Panc1 (cell line): ENCODE data around the gene NWD2. TPM values are rescaled to one million over a fixed set of nuclear protein-coding genes. Genes with fewer than 3 reads are reported as not detected.

Source experiments
- ATAC-seq: fragments of 200-7000 bp; cut with Tn5 transposase; 2 replicates; pipeline ENCODE4 v1.9.1; 2020; ENCODE audit warnings: mild to moderate bottlenecking, moderate library complexity
- BruUV-seq: library from RNA; stranded (reverse); fragments of 400-500 nt; replicated peaks from 2 replicates; lab custom pipeline; 2021; lab: Mats Ljungman, UMichigan
- CTCF ChIA-PET: fragments of 300-600 bp; sonication (Branson Sonifier 250); formaldehyde crosslinking; loops from one replicate; lab custom pipeline; 2022; ENCODE audit warnings: antibody characterized with exemption; lab: Charles Lee
- POLR2A ChIA-PET: fragments of 300-600 bp; sonication (Branson Sonifier 250); formaldehyde crosslinking; loops from one replicate; lab custom pipeline; 2022; ENCODE audit warnings: antibody characterized with exemption; lab: Charles Lee
- DNase-seq: peaks from one replicate; pipeline ENCODE4 v3.0.0-alpha.2; 2010; ENCODE audit warnings: low read depth, low spot score
- H3K27ac ChIP-seq: 2 replicates; pipeline ENCODE4 v1.5.1; 2011; ENCODE audit warnings: mild to moderate bottlenecking, low read length, inconsistent platforms
- H3K27me3 ChIP-seq: fragments of 200-500 bp; sonication (Bioruptor generic); 2 replicates; pipeline ENCODE4 v1.6.0; 2014; ENCODE audit warnings: low read length, inconsistent platforms; ENCODE audit not compliant: control insufficient read depth, insufficient read depth
- H3K36me3 ChIP-seq: fragments of 200-500 bp; sonication (Bioruptor generic); 2 replicates; pipeline ENCODE4 v1.5.1; 2014; ENCODE audit warnings: inconsistent platforms, mild to moderate bottlenecking, low read length, moderate library complexity; ENCODE audit not compliant: control insufficient read depth, insufficient read depth
- H3K4me1 ChIP-seq: 2 replicates; pipeline ENCODE4 v1.5.1; 2011; ENCODE audit warnings: inconsistent platforms, mild to moderate bottlenecking, low read length, moderate library complexity; ENCODE audit not compliant: control insufficient read depth, insufficient read depth
- H3K4me3 ChIP-seq, 2 experiments: 2 replicates each; pipeline ENCODE4 v1.5.1; 2011 to 2012; ENCODE audit warnings: low read depth in 2 of 2, low read length in 2 of 2, mild to moderate bottlenecking in 2 of 2, inconsistent platforms in 1 of 2, moderate library complexity in 1 of 2
- H3K9me3 ChIP-seq: fragments of 200-500 bp; sonication (Bioruptor generic); 2 replicates; pipeline ENCODE4 v1.5.1; 2014; ENCODE audit warnings: low read depth, mild to moderate bottlenecking, inconsistent platforms, low read length, moderate library complexity; ENCODE audit not compliant: control insufficient read depth, insufficient read depth
- POLR2AphosphoS5 ChIP-seq: IDR thresholded peaks from 2 replicates; pipeline ENCODE4 v1.6.1; 2012; ENCODE audit warnings: mild to moderate bottlenecking, low read depth, low read length, moderate library complexity
- SIN3A ChIP-seq: IDR thresholded peaks from 2 replicates; pipeline ENCODE4 v1.6.1; 2012; ENCODE audit warnings: low read depth, mild to moderate bottlenecking, low read length, moderate library complexity, borderline replicate concordance; ENCODE audit not compliant: insufficient read depth
- TCF7L2 ChIP-seq: IDR thresholded peaks from 2 replicates; pipeline ENCODE4 v1.6.1; 2011; ENCODE audit warnings: mild to moderate bottlenecking, low read depth, low read length, inconsistent platforms
- in situ Hi-C: cut with HindIII; loops from 2 replicates; pipeline ENCODE4 v1.10.0; 2016; ENCODE audit warnings: low sequenced_read_pairs, low pct_unique_long_range_greater_than_20kb
- intact Hi-C: fragments of 100-400 bp; cut with micrococcal nuclease; formaldehyde crosslinking; loops from one replicate; pipeline ENCODE4 v1.10.0; 2022; ENCODE audit not compliant: unreplicated experiment
- total RNA-seq: library from RNA; stranded (reverse); gene quantifications from one replicate; pipeline ENCODE4 v1.2.1, GENCODE V29; 2021; ENCODE audit not compliant: unreplicated experiment
- TF ChIP-seq, protein P1 (sequence below), 2 experiments: IDR thresholded peaks; 2 replicates each; pipeline ENCODE4 v1.6.1; 2011 to 2012; ENCODE audit warnings: low read depth in 2 of 2, control low read depth in 1 of 2, low read length in 1 of 2, mild to moderate bottlenecking in 1 of 2, moderate library complexity in 1 of 2; ENCODE audit not compliant: insufficient read depth in 1 of 2
- TF ChIP-seq, protein P2 (sequence below): fragments of 450-650 bp; IDR thresholded peaks from 2 replicates; pipeline ENCODE4 v1.5.1; 2017; ENCODE audit warnings: mild to moderate bottlenecking

Gene NWD2
- total RNA-seq, 1 experiment from 2014 or later = not detected

DNA sequence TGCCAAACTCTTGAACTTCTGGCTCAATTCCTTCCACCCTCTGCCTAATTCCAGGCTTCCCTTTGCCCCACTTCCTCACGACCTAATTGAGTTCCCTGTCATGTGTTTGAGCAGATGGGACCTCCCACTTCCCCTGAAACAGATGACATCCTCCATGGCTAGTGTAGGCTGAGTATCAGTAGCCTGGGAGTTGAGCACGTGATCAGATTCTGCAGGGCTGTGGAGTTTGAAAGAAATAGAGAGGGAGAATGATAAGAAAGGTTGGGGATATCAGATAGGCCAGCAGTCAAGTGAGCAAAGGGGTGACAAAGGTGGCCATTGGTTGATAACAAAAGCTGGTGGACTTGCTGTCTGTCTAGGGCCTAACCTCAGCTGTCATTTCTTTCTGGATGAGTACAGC is 18.8 kb upstream of the NWD2 start:
- POLR2A ChIA-PET = no interaction called here
- intact Hi-C loops = no loop called here

DNA sequence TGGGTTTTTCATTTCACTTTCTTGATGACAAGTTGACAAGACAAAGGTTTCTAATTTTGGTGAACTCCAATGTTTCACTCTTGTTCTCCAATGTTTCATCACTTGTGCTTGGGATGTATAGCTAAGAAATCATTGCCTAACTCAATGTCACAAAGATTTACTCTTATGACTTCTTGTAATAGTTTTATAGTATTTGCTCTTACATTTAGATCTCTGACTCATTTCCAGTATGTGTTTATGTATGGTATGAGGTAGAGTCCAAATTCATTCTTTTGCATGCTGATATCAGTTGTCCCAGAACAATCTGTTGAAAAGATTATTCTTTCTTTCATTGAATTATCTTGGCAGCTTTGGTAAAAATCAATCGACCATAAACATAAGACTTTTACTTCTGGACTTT is 12.2 kb upstream of the NWD2 start:
- BruUV-seq = no TSS peak
- Histone ChIP-seq H3K9me3 (no peaks in the 10 kb centered on the region), H3K4me3 (no peak overlapping the region), H3K27me3 (no peaks in the 10 kb centered on the region), H3K27ac (no peak overlapping the region), H3K4me1 (no peaks in the 10 kb centered on the region), H3K36me3 (no peaks in the 10 kb centered on the region)
- POLR2A ChIA-PET = no interaction called here
- DNase-seq = no peak
- TF ChIP-seq, protein P1, sequence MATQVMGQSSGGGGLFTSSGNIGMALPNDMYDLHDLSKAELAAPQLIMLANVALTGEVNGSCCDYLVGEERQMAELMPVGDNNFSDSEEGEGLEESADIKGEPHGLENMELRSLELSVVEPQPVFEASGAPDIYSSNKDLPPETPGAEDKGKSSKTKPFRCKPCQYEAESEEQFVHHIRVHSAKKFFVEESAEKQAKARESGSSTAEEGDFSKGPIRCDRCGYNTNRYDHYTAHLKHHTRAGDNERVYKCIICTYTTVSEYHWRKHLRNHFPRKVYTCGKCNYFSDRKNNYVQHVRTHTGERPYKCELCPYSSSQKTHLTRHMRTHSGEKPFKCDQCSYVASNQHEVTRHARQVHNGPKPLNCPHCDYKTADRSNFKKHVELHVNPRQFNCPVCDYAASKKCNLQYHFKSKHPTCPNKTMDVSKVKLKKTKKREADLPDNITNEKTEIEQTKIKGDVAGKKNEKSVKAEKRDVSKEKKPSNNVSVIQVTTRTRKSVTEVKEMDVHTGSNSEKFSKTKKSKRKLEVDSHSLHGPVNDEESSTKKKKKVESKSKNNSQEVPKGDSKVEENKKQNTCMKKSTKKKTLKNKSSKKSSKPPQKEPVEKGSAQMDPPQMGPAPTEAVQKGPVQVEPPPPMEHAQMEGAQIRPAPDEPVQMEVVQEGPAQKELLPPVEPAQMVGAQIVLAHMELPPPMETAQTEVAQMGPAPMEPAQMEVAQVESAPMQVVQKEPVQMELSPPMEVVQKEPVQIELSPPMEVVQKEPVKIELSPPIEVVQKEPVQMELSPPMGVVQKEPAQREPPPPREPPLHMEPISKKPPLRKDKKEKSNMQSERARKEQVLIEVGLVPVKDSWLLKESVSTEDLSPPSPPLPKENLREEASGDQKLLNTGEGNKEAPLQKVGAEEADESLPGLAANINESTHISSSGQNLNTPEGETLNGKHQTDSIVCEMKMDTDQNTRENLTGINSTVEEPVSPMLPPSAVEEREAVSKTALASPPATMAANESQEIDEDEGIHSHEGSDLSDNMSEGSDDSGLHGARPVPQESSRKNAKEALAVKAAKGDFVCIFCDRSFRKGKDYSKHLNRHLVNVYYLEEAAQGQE (IDR thresholded peaks at IDR 0.05; ENCODE audit: insufficient read depth in 1 of 2, low read depth in 2 of 2, low read length in 1 of 2) = no peak
- TF ChIP-seq, protein P2, sequence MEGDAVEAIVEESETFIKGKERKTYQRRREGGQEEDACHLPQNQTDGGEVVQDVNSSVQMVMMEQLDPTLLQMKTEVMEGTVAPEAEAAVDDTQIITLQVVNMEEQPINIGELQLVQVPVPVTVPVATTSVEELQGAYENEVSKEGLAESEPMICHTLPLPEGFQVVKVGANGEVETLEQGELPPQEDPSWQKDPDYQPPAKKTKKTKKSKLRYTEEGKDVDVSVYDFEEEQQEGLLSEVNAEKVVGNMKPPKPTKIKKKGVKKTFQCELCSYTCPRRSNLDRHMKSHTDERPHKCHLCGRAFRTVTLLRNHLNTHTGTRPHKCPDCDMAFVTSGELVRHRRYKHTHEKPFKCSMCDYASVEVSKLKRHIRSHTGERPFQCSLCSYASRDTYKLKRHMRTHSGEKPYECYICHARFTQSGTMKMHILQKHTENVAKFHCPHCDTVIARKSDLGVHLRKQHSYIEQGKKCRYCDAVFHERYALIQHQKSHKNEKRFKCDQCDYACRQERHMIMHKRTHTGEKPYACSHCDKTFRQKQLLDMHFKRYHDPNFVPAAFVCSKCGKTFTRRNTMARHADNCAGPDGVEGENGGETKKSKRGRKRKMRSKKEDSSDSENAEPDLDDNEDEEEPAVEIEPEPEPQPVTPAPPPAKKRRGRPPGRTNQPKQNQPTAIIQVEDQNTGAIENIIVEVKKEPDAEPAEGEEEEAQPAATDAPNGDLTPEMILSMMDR = no peak
- TF ChIP-seq POLR2AphosphoS5 (no peak), TCF7L2 (no peak), SIN3A (no peak)
- in situ Hi-C loops = no loop called here
- ATAC-seq = no peak
- CTCF ChIA-PET = no interaction called here
- intact Hi-C loops = no loop called here

More for the DNA sequence above, 18.8 kb upstream of the NWD2 start:
- BruUV-seq = no TSS peak
- H3K27me3 ChIP-seq = no peaks in the 10 kb centered on the region
- in situ Hi-C loops = no loop called here
- CTCF ChIA-PET = no interaction called here
- TF ChIP-seq POLR2AphosphoS5 (no peak), SIN3A (no peak), TCF7L2 (no peak)
- TF ChIP-seq, protein P1 (IDR thresholded peaks at IDR 0.05; ENCODE audit: insufficient read depth in 1 of 2, low read depth in 2 of 2, low read length in 1 of 2) = no peak
- TF ChIP-seq, protein P2 = no peak
- no peak for ATAC-seq
- no peak overlapping the region for H3K4me3 ChIP-seq
- H3K27ac ChIP-seq = no peak overlapping the region
- H3K36me3 ChIP-seq = no peaks in the 10 kb centered on the region
- H3K9me3 ChIP-seq = no peaks in the 10 kb centered on the region
- H3K4me1 ChIP-seq = no peaks in the 10 kb centered on the region
- no peak for DNase-seq
